K562 (cell line): ENCODE data around the gene HSD17B12. TPM values are rescaled to one million over a fixed set of nuclear protein-coding genes. Genes with fewer than 3 reads are reported as not detected.

Source experiments
- ARID1B ChIP-seq: fragments of 450-650 bp; IDR thresholded peaks from 2 replicates; pipeline ENCODE4 v1.6.1; 2016; ENCODE audit warnings: antibody characterized with exemption, mild to moderate bottlenecking, inconsistent platforms
- ATF7 ChIP-seq: fragments of 450-650 bp; IDR thresholded peaks from 2 replicates; pipeline ENCODE4 v1.7.1; 2014; ENCODE audit warnings: mild to moderate bottlenecking, moderate library complexity
- BCL6 ChIP-seq: fragments of 250-450 bp; sonication (Bioruptor Pico); IDR thresholded peaks from 2 replicates; pipeline ENCODE4 v1.4.0; 2020
- ETV6 ChIP-seq, 3 experiments: fragments of 150-350 bp in 1 of 3; sonication (generic) in 1 of 3; formaldehyde crosslinking in 1 of 3; IDR thresholded peaks; 2 replicates each; pipeline versions ENCODE4 v1.6.1 to v1.8.0; 2014 to 2022; ENCODE audit warnings: borderline replicate concordance in 2 of 3, low read depth in 2 of 3, antibody characterized with exemption in 1 of 3, low read length in 1 of 3, mild to moderate bottlenecking in 1 of 3, missing genetic modification reagents in 1 of 3
- FOXM1 ChIP-seq, 2 experiments: fragments of 450-650 bp in 1 of 2; sonication (generic) in 1 of 2; formaldehyde crosslinking in 1 of 2; IDR thresholded peaks; 2 replicates each; pipeline versions ENCODE4 v1.6.1 to v1.9.0; 2017 to 2022; ENCODE audit warnings: low read depth in 2 of 2, mild to moderate bottlenecking in 2 of 2, missing genetic modification reagents in 1 of 2, moderate library complexity in 1 of 2
- HDAC2 ChIP-seq: fragments of 450-650 bp; IDR thresholded peaks from 2 replicates; pipeline ENCODE4 v1.6.1; 2016; ENCODE audit warnings: mild to moderate bottlenecking
- MTA1 ChIP-seq: fragments of 450-650 bp; IDR thresholded peaks from 2 replicates; pipeline ENCODE4 v1.6.1; 2017; ENCODE audit warnings: borderline replicate concordance
- NCOA2 ChIP-seq, 2 experiments: fragments of 450-650 bp; IDR thresholded peaks; 2 replicates each; pipeline ENCODE4 v1.6.1; 2018; ENCODE audit warnings: mild to moderate bottlenecking in 2 of 2, moderate library complexity in 1 of 2; ENCODE audit not compliant: partially characterized antibody in 2 of 2
- OTX1 ChIP-seq: fragments of 450-650 bp; formaldehyde crosslinking; IDR thresholded peaks from 2 replicates; pipeline ENCODE4 v1.4.0; 2022; ENCODE audit warnings: mild to moderate bottlenecking
- PCBP1 ChIP-seq: fragments of 200-400 bp; formaldehyde crosslinking; IDR thresholded peaks from 2 replicates; pipeline ENCODE4 v1.6.1; 2018; ENCODE audit warnings: mild to moderate bottlenecking, low read depth, low read length; ENCODE audit not compliant: poor library complexity, severe bottlenecking
- PML ChIP-seq: IDR thresholded peaks from 2 replicates; pipeline ENCODE4 v1.6.1; 2012; ENCODE audit warnings: low read length, inconsistent platforms
- RBM17 ChIP-seq: fragments of 200-400 bp; formaldehyde crosslinking; IDR thresholded peaks from 2 replicates; pipeline ENCODE4 v1.6.1; 2017; ENCODE audit warnings: low read depth, mild to moderate bottlenecking, low read length, borderline replicate concordance
- SMARCE1 ChIP-seq: fragments of 450-650 bp; IDR thresholded peaks from 2 replicates; pipeline ENCODE4 v1.7.1; 2016; ENCODE audit warnings: mild to moderate bottlenecking
- TGIF2 ChIP-seq: sonication (generic); formaldehyde crosslinking; IDR thresholded peaks from 2 replicates; pipeline ENCODE4 v1.8.1; 2022; ENCODE audit warnings: mild to moderate bottlenecking, missing genetic modification reagents, moderate library complexity
- U2AF2 ChIP-seq: fragments of 200-400 bp; formaldehyde crosslinking; optimal IDR thresholded peaks from 2 replicates; pipeline ENCODE3; 2017; ENCODE audit warnings: low read depth, mild to moderate bottlenecking, low read length
- ZNF212 ChIP-seq: fragments of 450-650 bp; formaldehyde crosslinking; IDR thresholded peaks from 2 replicates; pipeline ENCODE4 v1.4.0; 2020; ENCODE audit warnings: mild to moderate bottlenecking
- ZNF507 ChIP-seq: conservative IDR thresholded peaks from 2 replicates; pipeline ENCODE4 v1.6.1; 2017; ENCODE audit warnings: missing genetic modification characterization, missing compliant biosample characterization
- ZSCAN29 ChIP-seq: fragments of 450-650 bp; IDR thresholded peaks from 2 replicates; pipeline ENCODE4 v1.6.1; 2017
- polyA plus RNA-seq, 8 experiments: library from polyadenylated mRNA; depleted of rRNA in 4 of 8; stranded (reverse) in 5 of 8; unstranded in 3 of 8; fragments of >200 nt; fragmentation: Nextera tagmentation in 2 of 8; fragmentation: Illumina TruSeq in 1 of 8; extraction: Ambion mirVana in 2 of 8; extraction: Trizol in 1 of 8; gene quantifications; 2 replicates each; pipeline versions ENCODE4 v1.2.1 to v1.2.3, GENCODE V29; 2011 to 2014; ENCODE audit warnings: inconsistent platforms in 1 of 8, missing spikeins in 1 of 8
- total RNA-seq, 7 experiments: library from RNA; depleted of rRNA in 6 of 7; stranded (reverse); fragments of >200 nt in 6 of 7; fragmentation: Illumina TruSeq in 2 of 7; extraction: Trizol in 2 of 7; gene quantifications; 2 replicates each; pipeline versions ENCODE4 v1.2.1 to v1.2.3, GENCODE V29; 2011 to 2021; ENCODE audit warnings: low replicate concordance in 1 of 7
- TF ChIP-seq, protein P1 (sequence below): sonication (generic); formaldehyde crosslinking; IDR thresholded peaks from 2 replicates; pipeline ENCODE4 v1.8.1; 2022; ENCODE audit warnings: missing genetic modification reagents
- TF ChIP-seq, protein P2 (sequence below), 2 experiments: fragments of 450-650 bp in 1 of 2; IDR thresholded peaks; 2 replicates each; pipeline ENCODE4 v1.6.1; 2011 to 2017; ENCODE audit warnings: low read depth in 2 of 2, antibody characterized with exemption in 1 of 2, borderline replicate concordance in 1 of 2, low read length in 1 of 2, mild to moderate bottlenecking in 1 of 2, mixed read lengths in 1 of 2; ENCODE audit not compliant: control insufficient read depth in 1 of 2
- TF ChIP-seq, protein P3 (sequence below): IDR thresholded peaks from 2 replicates; pipeline ENCODE4 v1.6.1; 2016; ENCODE audit warnings: missing genetic modification characterization, missing compliant biosample characterization
- TF ChIP-seq, protein P4 (sequence below): sonication (generic); formaldehyde crosslinking; IDR thresholded peaks from 2 replicates; pipeline ENCODE4 v1.9.0; 2022; ENCODE audit warnings: mild to moderate bottlenecking, missing genetic modification reagents

HSD17B12 gene
- total and polyA plus RNA-seq, 9 of the 15 experiments (the other 6 are each of a cell fraction or from before 2014, with no cell fraction given): 9.1 to 34.5 (median 23.3) TPM

DNA sequence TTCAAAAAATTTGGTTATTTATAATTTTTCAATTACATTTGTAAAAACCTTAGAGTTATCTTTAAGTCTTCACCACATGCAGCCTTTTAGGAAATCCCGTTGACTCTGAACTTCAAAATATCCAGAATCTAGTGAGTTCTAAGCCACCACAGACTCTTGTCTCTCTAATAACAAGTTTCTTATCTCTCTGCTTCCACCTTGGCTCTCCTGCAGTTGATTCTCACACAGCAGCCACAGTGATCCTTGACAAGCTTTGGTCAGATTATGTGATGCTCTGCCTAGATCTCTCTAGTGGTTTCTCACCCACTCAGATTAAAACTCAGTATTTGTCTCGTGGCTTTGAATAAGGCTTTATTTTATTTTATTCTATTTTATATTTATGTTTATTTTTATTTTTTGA lies 8.6 kb downstream of the HSD17B12 start (continued):
- peak; percentile 77; the same call in 1 of the 2 replicates for TF ChIP-seq SMARCE1
- no peak for TF ChIP-seq NCOA2 (IDR thresholded peaks at IDR 0.05; ENCODE audit: partially characterized antibody in 2 of 2)
- TF ChIP-seq OTX1: no peak
- TF ChIP-seq HDAC2: peak; percentile 53; the same call in 1 of the 2 replicates
- TF ChIP-seq ETV6 (IDR thresholded peaks at IDR 0.05; ENCODE audit: borderline replicate concordance in 1 of 2, low read depth in 2 of 2, low read length in 1 of 2): no peak
- no peak for TF ChIP-seq ETV6 (CRISPR knock-in tag; IDR thresholded peaks at IDR 0.05; ENCODE audit: borderline replicate concordance)
- TF ChIP-seq ZNF507 (tag): no peak
- TF ChIP-seq, protein P1, sequence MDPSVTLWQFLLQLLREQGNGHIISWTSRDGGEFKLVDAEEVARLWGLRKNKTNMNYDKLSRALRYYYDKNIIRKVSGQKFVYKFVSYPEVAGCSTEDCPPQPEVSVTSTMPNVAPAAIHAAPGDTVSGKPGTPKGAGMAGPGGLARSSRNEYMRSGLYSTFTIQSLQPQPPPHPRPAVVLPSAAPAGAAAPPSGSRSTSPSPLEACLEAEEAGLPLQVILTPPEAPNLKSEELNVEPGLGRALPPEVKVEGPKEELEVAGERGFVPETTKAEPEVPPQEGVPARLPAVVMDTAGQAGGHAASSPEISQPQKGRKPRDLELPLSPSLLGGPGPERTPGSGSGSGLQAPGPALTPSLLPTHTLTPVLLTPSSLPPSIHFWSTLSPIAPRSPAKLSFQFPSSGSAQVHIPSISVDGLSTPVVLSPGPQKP (CRISPR knock-in tag): no peak
- no peak for TF ChIP-seq BCL6 (CRISPR knock-in tag)
- no peak for TF ChIP-seq RBM17
- TF ChIP-seq, protein P2, sequence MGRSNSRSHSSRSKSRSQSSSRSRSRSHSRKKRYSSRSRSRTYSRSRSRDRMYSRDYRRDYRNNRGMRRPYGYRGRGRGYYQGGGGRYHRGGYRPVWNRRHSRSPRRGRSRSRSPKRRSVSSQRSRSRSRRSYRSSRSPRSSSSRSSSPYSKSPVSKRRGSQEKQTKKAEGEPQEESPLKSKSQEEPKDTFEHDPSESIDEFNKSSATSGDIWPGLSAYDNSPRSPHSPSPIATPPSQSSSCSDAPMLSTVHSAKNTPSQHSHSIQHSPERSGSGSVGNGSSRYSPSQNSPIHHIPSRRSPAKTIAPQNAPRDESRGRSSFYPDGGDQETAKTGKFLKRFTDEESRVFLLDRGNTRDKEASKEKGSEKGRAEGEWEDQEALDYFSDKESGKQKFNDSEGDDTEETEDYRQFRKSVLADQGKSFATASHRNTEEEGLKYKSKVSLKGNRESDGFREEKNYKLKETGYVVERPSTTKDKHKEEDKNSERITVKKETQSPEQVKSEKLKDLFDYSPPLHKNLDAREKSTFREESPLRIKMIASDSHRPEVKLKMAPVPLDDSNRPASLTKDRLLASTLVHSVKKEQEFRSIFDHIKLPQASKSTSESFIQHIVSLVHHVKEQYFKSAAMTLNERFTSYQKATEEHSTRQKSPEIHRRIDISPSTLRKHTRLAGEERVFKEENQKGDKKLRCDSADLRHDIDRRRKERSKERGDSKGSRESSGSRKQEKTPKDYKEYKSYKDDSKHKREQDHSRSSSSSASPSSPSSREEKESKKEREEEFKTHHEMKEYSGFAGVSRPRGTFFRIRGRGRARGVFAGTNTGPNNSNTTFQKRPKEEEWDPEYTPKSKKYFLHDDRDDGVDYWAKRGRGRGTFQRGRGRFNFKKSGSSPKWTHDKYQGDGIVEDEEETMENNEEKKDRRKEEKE (IDR thresholded peaks at IDR 0.05; ENCODE audit: borderline replicate concordance in 1 of 2, control insufficient read depth in 1 of 2, low read depth in 2 of 2, low read length in 1 of 2): no peak
- no peak for TF ChIP-seq PCBP1
- no peak for TF ChIP-seq U2AF2
- peak; percentile 87 for TF ChIP-seq ARID1B
- no peak for TF ChIP-seq ATF7
- no peak for TF ChIP-seq ZSCAN29
- TF ChIP-seq FOXM1 (IDR thresholded peaks at IDR 0.05; ENCODE audit: low read depth): peak; percentile 53
- TF ChIP-seq FOXM1 (CRISPR knock-in tag; IDR thresholded peaks at IDR 0.05; ENCODE audit: low read depth): no peak
- TF ChIP-seq, protein P3, sequence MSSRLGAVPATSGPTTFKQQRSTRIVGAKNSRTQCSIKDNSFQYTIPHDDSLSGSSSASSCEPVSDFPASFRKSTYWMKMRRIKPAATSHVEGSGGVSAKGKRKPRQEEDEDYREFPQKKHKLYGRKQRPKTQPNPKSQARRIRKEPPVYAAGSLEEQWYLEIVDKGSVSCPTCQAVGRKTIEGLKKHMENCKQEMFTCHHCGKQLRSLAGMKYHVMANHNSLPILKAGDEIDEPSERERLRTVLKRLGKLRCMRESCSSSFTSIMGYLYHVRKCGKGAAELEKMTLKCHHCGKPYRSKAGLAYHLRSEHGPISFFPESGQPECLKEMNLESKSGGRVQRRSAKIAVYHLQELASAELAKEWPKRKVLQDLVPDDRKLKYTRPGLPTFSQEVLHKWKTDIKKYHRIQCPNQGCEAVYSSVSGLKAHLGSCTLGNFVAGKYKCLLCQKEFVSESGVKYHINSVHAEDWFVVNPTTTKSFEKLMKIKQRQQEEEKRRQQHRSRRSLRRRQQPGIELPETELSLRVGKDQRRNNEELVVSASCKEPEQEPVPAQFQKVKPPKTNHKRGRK (tag): no peak
- TF ChIP-seq PML: peak; percentile 58
- no peak for TF ChIP-seq TGIF2 (CRISPR knock-in tag)
- TF ChIP-seq, protein P4, sequence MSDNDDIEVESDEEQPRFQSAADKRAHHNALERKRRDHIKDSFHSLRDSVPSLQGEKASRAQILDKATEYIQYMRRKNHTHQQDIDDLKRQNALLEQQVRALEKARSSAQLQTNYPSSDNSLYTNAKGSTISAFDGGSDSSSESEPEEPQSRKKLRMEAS: no peak
- TF ChIP-seq ZNF212: no peak
- 0 out of 2 replicates have a peak, but pooled peaks have one; percentile 26 for TF ChIP-seq MTA1
